T-helper 1 cell treated with Interleukin-12 subunit alpha and Interleukin-12 subunit beta and Interleukin-4 antibody, amounts not matched to agents 30 μg/mL and 1 μg/mL, for 36 hours (primary cell): ENCODE measurements around the gene CCDC124.
"Not testable (repeated sequence)": the region's sequence is repeated elsewhere in the genome, so short reads cannot be mapped to it uniquely, and the experiment has no call there.

Experiments used
- H3K27ac Mint-ChIP-seq: one replicate; pipeline ENCODE4 v1.8.0; 2021; ENCODE audit warnings: mild to moderate bottlenecking, mixed read lengths
- H3K27me3 Mint-ChIP-seq: one replicate; pipeline ENCODE4 v1.8.0; 2021; ENCODE audit warnings: low read depth, mixed read lengths
- H3K36me3 Mint-ChIP-seq: one replicate; pipeline ENCODE4 v1.8.0; 2021; ENCODE audit warnings: low read depth, mixed read lengths
- H3K4me1 Mint-ChIP-seq: one replicate; pipeline ENCODE4 v1.8.0; 2021; ENCODE audit warnings: low read depth, mixed read lengths
- H3K4me3 Mint-ChIP-seq: one replicate; pipeline ENCODE4 v1.8.0; 2021; ENCODE audit warnings: mild to moderate bottlenecking, moderate library complexity, mixed read lengths
- H3K9me3 Mint-ChIP-seq: one replicate; pipeline ENCODE4 v1.8.0; 2021; ENCODE audit warnings: mixed read lengths

The CCDC124 gene

GRCh38 chr19:17932485-17933338 is at the start of gene CCDC124:
Gene CCDC124, plus strand, starts transcription at chr19:17933015. Its CDS starts 3,406 bp downstream, at chr19:17936421.
- no peaks in the 10 kb centered on the region for H3K9me3 Mint-ChIP-seq
- H3K36me3 Mint-ChIP-seq, result no peaks in the 10 kb centered on the region
- H3K4me1 Mint-ChIP-seq, result peaks cover 15% of the 10 kb centered on the region
- no peaks in the 10 kb centered on the region for H3K27me3 Mint-ChIP-seq
- peak within 1 kb of the TSS; percentile 95 for H3K27ac Mint-ChIP-seq
- peak within 1 kb of the TSS; percentile 93 for H3K4me3 Mint-ChIP-seq

- Mint-ChIP-seq H3K27me3 (no peaks in the 10 kb centered on the region), H3K9me3 (no peaks in the 10 kb centered on the region), H3K27ac (no peak overlapping the region), H3K4me1 (no peaks in the 10 kb centered on the region), H3K4me3 (no peak overlapping the region), H3K36me3 (no peaks in the 10 kb centered on the region)
These were observed 49.0 kb upstream of the CCDC124 start for GRCh38 chr19:17883627-17884410.

- H3K36me3 Mint-ChIP-seq, result no peaks in the 10 kb centered on the region
- H3K4me3 Mint-ChIP-seq, result no peak overlapping the region
- H3K27ac Mint-ChIP-seq, result no peak overlapping the region
- H3K9me3 Mint-ChIP-seq, result no peaks in the 10 kb centered on the region
- no peaks in the 10 kb centered on the region for H3K4me1 Mint-ChIP-seq
- no peaks in the 10 kb centered on the region for H3K27me3 Mint-ChIP-seq
These were observed 46.3 kb upstream of the CCDC124 start for GRCh38 chr19:17886515-17886914.

GRCh38 chr19:17887221-17887620 is 45.6 kb upstream of the CCDC124 start:
- not testable (repeated sequence) for H3K4me1 Mint-ChIP-seq, H3K27ac Mint-ChIP-seq, H3K27me3 Mint-ChIP-seq, H3K9me3 Mint-ChIP-seq, H3K36me3 Mint-ChIP-seq, H3K4me3 Mint-ChIP-seq

GRCh38 chr19:17888260-17888659 is 44.6 kb upstream of the CCDC124 start:
- Mint-ChIP-seq H3K4me1 (no peaks in the 10 kb centered on the region), H3K4me3 (no peak overlapping the region), H3K9me3 (no peaks in the 10 kb centered on the region), H3K27me3 (no peaks in the 10 kb centered on the region), H3K36me3 (no peaks in the 10 kb centered on the region), H3K27ac (no peak overlapping the region)

- Mint-ChIP-seq H3K27ac (no peak overlapping the region), H3K9me3 (no peaks in the 10 kb centered on the region), H3K27me3 (no peaks in the 10 kb centered on the region), H3K4me1 (no peaks in the 10 kb centered on the region), H3K4me3 (no peak overlapping the region), H3K36me3 (no peaks in the 10 kb centered on the region)
These were observed 43.1 kb upstream of the CCDC124 start for GRCh38 chr19:17889609-17890214.

GRCh38 chr19:17893766-17894165 is 39.0 kb upstream of the CCDC124 start:
- no peak overlapping the region for H3K27ac Mint-ChIP-seq
- H3K4me1 Mint-ChIP-seq, result no peaks in the 10 kb centered on the region
- H3K27me3 Mint-ChIP-seq, result no peaks in the 10 kb centered on the region
- H3K36me3 Mint-ChIP-seq, result no peaks in the 10 kb centered on the region
- no peaks in the 10 kb centered on the region for H3K9me3 Mint-ChIP-seq
- H3K4me3 Mint-ChIP-seq, result no peak overlapping the region

GRCh38 chr19:17902701-17903100 is 30.1 kb upstream of the CCDC124 start:
- H3K36me3 Mint-ChIP-seq, result no peaks in the 10 kb centered on the region

GRCh38 chr19:17908244-17908643 is 24.6 kb upstream of the CCDC124 start:
- Mint-ChIP-seq H3K36me3 (no peaks in the 10 kb centered on the region), H3K27ac (no peak overlapping the region), H3K4me1 (no peaks in the 10 kb centered on the region), H3K4me3 (no peak overlapping the region), H3K27me3 (no peaks in the 10 kb centered on the region), H3K9me3 (peaks cover 8% of the 10 kb centered on the region)

More at GRCh38 chr19:17902701-17903100, 30.1 kb upstream of the CCDC124 start:
- Mint-ChIP-seq H3K9me3 (no peaks in the 10 kb centered on the region), H3K27me3 (peaks cover 10% of the 10 kb centered on the region), H3K27ac (no peak overlapping the region), H3K4me3 (no peak overlapping the region), H3K4me1 (no peaks in the 10 kb centered on the region)

GRCh38 chr19:17909003-17909732 is 23.6 kb upstream of the CCDC124 start:
- Mint-ChIP-seq H3K4me3 (no peak overlapping the region), H3K27ac (no peak overlapping the region), H3K4me1 (no peaks in the 10 kb centered on the region), H3K9me3 (peaks cover 16% of the 10 kb centered on the region), H3K27me3 (no peaks in the 10 kb centered on the region), H3K36me3 (no peaks in the 10 kb centered on the region)

- Mint-ChIP-seq H3K27ac (no peak overlapping the region), H3K36me3 (no peaks in the 10 kb centered on the region), H3K4me3 (no peak overlapping the region), H3K4me1 (no peaks in the 10 kb centered on the region), H3K27me3 (no peaks in the 10 kb centered on the region), H3K9me3 (peaks cover 16% of the 10 kb centered on the region)
These were observed 21.9 kb upstream of the CCDC124 start for GRCh38 chr19:17910791-17911360.

- Mint-ChIP-seq H3K9me3 (peaks cover 10% of the 10 kb centered on the region), H3K4me1 (no peaks in the 10 kb centered on the region), H3K27ac (no peak overlapping the region), H3K4me3 (no peak overlapping the region), H3K36me3 (no peaks in the 10 kb centered on the region), H3K27me3 (no peaks in the 10 kb centered on the region)
These were observed 16.7 kb upstream of the CCDC124 start for GRCh38 chr19:17915940-17916593.

- H3K4me1 Mint-ChIP-seq, H3K4me3 Mint-ChIP-seq, H3K36me3 Mint-ChIP-seq, H3K27me3 Mint-ChIP-seq, H3K27ac Mint-ChIP-seq, H3K9me3 Mint-ChIP-seq: not testable (repeated sequence)
These were observed 14.7 kb upstream of the CCDC124 start for GRCh38 chr19:17918151-17918550.

GRCh38 chr19:17919122-17919521 is 13.7 kb upstream of the CCDC124 start:
- H3K4me1 Mint-ChIP-seq, H3K27me3 Mint-ChIP-seq, H3K4me3 Mint-ChIP-seq, H3K27ac Mint-ChIP-seq, H3K9me3 Mint-ChIP-seq, H3K36me3 Mint-ChIP-seq: not testable (repeated sequence)
